ENCODE data around the gene HORMAD2.

HORMAD2 gene

DNA sequence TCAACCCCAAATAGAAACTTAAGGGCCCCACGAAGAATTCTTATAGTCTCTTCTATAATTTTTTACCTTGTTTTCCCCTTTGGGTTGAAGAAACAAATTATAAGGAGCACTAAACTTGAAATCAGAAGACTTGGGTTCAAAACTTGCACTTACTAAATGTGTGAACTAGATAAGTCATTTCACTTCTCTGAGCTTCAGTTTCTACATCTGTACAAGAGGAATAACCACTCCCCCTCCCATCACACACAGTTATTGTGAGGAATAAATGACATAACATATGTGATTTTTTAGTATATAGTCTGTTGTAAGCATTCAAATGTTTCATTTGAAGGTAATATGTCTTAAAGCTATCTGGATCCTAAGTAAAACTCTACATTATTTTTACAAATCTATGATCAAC is 87.5 kb downstream of the HORMAD2 start:
- DNase-seq (ENCODE audit: low read depth): no peak

GRCh38 chr22:30169002-30169401 is 88.7 kb downstream of the HORMAD2 start:
- DNase-seq (ENCODE audit: low read depth): no peak

DNA sequence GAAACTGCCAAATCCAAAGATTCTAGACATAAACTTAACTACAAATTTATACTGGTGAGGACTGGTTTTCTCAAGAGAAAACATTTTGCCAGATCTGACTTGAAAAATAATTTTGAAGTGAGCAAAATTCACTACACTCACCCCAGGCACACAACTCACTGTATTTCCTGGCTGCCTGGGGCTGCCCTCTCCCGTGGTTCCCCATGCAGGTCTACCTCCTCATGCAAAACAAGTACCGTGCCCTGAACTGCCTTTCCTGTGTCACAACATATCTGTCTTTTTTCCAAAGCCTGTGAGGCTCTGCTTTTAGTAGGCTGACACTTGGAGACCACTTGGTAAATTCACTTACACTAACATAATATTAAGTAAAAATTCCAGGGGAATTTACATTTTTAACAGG is 89.9 kb downstream of the HORMAD2 start:
- DNase-seq (ENCODE audit: low read depth): no peak

- DNase-seq (ENCODE audit: low read depth): no peak
Measured at GRCh38 chr22:30171008-30171407, 90.7 kb downstream of the HORMAD2 start.

- no peak for DNase-seq (ENCODE audit: low read depth)
Measured at GRCh38 chr22:30175690-30176288, 95.5 kb downstream of the HORMAD2 start.

DNA sequence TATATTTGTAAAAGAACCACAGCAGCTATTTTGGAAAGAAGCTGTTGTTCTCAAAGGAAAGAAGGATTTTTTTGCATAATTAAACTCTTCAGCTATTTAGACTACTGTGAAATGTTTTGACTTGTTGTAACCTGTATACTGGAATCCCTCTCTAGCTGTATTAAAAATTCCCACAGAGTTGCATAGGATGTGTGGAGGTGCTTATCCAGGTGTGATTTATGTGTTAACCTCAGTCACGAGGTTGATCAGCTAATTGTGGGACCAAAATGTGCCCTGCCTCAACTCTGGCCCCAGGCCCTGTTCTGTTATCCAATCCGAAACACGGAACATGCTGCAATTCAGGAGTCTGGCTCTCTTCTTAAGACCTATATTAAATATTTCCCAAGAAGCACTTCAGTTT is 96.2 kb downstream of the HORMAD2 start:
- DNase-seq (ENCODE audit: low read depth): no peak

- no peak for DNase-seq (ENCODE audit: low read depth)
Measured at GRCh38 chr22:30178181-30179126, 98.2 kb downstream of the HORMAD2 start.

DNA sequence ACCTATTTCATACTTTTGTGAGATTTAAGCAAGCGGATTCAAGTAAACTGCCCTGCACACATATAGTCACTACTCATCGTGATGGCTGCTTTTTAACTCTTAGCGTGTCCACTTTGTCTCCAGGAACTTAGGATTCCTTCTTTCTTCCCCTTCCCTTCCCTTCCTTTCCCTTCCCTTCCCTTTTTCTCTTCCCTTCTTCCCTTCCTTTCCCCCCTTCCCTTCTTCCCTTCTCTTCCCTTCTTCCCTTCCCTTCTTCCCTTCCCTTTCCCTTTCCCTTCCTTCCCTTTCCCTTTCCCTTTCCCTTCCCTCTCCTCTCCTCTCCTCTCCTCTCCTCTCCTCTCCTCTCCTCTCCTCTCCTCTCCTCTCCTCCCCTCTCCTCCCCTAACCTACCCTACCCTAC is 100.4 kb downstream of the HORMAD2 start:
- no peak for DNase-seq (ENCODE audit: low read depth)

DNA sequence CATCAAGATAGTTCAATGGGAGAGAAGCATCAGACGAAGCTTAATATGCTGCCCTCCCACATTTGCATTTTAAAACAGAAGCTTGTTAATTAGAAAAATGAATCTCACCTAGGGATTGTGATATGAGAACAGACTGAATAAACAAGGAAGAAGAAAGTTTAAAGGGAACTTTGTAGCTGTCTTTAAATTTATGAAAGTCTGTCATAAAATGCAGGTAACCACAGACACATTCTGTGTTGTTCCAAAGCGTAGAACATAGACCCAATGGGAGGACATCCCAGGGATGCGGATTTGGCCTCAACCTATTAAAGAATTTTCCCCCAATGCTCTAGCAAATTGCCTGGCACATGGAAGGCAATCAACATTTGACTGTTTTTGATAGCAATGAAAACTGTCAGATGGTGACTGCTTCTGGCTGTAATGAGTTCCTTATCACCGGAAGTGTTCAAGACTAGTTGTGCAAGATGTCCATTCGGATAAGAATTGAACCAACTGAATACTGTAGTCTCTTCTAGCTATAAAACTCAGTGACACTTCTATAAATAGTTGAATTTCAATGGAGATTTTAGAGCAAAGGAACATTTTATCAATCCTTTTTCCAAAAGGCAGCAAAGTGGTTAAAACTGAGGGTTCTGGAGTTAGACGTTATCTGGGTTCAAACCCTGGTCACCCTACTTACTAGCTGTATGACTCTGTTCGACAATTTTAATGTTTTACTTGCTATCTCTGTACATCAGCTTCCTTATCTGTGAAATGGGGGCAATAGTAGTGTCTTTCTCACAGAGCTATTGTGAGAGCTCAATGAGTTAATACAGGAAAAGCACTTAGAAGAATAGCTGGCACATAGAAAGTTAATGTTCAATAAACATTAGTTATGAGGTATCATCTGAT is 101.4 kb downstream of the HORMAD2 start:
- no peak for DNase-seq (ENCODE audit: low read depth)

DNA sequence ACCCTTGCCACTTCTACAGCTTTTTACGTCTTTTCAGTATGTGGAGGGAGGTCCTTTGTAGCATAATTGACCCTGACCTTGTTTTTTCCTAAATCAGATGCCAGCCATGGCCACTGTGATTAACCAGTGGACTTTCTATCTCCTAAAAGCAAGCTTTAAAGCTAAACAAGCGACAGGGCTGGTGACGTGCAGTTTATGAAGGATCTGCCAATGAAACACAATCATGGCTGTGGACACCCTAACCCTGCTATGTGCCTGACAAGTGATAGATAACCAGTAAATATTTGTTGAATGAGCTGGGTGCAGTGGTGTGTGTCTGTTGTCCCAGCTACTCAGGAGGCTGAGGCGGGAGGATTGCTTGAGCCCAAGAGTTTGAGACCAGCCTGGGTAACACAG is 102.1 kb downstream of the HORMAD2 start:
- DNase-seq (ENCODE audit: low read depth): no peak

GRCh38 chr22:30182815-30183214 is 102.6 kb downstream of the HORMAD2 start:
- DNase-seq (ENCODE audit: low read depth): no peak

- DNase-seq (ENCODE audit: low read depth): no peak
Measured at GRCh38 chr22:30183271-30183670, 103.0 kb downstream of the HORMAD2 start.

- DNase-seq (ENCODE audit: low read depth): peak; percentile 71
Measured at GRCh38 chr22:30183861-30184278, 103.6 kb downstream of the HORMAD2 start.

- peak; percentile 38 for DNase-seq (ENCODE audit: low read depth)
Measured at GRCh38 chr22:30185129-30185528, 104.9 kb downstream of the HORMAD2 start.

GRCh38 chr22:30185549-30185948 is 105.3 kb downstream of the HORMAD2 start:
- DNase-seq (ENCODE audit: low read depth): no peak

GRCh38 chr22:30186041-30186440 is 105.8 kb downstream of the HORMAD2 start:
- no peak for DNase-seq (ENCODE audit: low read depth)

DNA sequence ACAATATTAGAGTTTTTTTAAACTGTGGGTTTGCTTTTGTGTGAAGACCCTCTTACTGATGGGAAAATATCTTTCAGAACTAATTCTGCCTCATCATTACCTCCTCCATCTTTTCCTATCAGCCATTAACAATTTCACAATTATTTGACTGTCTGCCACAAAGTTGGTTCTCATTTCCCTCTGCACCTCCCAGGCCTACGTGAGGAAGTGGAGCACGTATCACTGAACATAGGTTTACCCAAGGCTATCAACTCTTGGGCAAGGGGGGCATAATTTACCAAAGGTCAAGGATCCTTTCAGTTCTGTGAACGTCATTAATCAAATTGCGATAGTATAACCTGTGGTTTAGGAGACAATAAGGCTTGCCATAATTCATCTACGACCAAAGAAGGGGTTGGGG is 106.2 kb downstream of the HORMAD2 start:
- DNase-seq (ENCODE audit: low read depth): no peak

DNA sequence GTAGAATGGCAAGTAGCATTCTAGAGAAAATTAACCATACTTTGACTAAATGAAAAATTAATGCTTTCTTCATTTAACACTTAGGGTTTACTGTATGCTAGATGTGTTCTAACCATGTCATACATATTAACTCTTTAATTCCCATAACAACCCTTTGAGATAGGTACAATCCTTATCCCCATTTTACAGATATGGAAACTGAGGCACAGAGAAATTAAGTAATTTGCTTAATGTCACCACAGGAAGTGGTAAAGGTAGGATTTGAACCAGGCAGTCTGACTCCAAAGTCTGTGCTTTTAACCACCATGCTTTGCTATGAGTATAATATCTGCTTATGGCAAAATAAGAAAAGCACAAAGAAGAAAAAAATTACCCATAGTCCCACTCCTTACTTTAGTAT is 106.8 kb downstream of the HORMAD2 start:
- no peak for DNase-seq (ENCODE audit: low read depth)

GRCh38 chr22:30187529-30188407 is 107.5 kb downstream of the HORMAD2 start:
- peak; percentile 44 for DNase-seq (ENCODE audit: low read depth)

DNA sequence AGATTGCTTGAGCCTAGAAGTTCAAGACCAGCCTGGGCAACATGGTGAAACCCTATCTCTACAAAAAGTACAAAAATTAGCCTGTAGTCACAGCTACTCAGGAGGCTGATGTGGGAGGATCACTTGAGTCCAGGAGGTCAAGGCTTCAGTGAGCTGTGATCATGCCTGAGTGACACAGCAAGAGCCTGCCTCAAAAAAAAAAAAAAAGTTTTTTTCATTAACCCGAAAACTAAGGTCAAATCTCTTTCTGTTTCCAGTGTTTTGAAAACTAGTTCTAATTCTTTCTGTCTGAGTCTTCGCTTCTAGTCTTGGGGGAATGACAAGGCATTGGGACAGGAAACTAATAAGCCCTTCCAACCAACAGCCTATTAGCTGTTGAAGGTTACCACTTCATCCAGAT is 108.6 kb downstream of the HORMAD2 start:
- DNase-seq (ENCODE audit: low read depth): no peak

GRCh38 chr22:30190574-30190973 is 110.3 kb downstream of the HORMAD2 start:
- DNase-seq (ENCODE audit: low read depth): no peak

Data from amniotic epithelial cell (primary cell).